Epithelial cell of umbilical artery (primary cell): Measurements from ENCODE around the gene XAF1. TPM values are rescaled to one million over a fixed set of nuclear protein-coding genes. Genes with fewer than 3 reads are reported as not detected.

Source experiments
- total RNA-seq: library from RNA; depleted of rRNA; stranded (reverse); fragments of >200 nt; gene quantifications from 2 replicates; pipeline ENCODE4 v1.2.3, GENCODE V29; 2014

XAF1 gene, protein sequence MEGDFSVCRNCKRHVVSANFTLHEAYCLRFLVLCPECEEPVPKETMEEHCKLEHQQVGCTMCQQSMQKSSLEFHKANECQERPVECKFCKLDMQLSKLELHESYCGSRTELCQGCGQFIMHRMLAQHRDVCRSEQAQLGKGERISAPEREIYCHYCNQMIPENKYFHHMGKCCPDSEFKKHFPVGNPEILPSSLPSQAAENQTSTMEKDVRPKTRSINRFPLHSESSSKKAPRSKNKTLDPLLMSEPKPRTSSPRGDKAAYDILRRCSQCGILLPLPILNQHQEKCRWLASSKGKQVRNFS
- 12.3 and 129 TPM in 2 replicates for total RNA-seq

DNA sequence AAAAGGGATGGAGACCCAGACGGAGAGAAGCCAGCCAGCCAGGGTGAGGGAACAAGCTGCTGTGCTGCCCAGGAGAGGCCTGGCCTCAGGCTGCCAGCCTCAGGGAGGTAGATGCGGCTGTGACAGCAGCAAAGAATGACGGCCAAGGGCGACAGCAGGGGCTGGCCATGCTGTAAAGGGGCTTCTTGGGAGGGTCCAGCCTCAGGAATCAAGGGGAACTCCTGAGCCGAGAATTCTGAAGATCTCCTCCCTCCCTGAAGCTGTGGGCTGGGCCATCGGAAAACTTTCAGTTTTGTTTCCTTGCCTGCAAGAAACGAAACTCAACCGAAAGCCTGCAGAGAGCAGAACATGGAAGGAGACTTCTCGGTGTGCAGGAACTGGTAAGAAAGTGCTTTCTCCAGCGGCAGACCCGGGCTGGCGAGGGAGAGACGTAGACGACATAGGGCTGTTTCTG is at the start of gene XAF1:
Gene XAF1, plus strand, starts transcription at position 316 of the 454 bp plus-strand sequence. Its CDS starts 33 bp downstream, at position 349.

DNA sequence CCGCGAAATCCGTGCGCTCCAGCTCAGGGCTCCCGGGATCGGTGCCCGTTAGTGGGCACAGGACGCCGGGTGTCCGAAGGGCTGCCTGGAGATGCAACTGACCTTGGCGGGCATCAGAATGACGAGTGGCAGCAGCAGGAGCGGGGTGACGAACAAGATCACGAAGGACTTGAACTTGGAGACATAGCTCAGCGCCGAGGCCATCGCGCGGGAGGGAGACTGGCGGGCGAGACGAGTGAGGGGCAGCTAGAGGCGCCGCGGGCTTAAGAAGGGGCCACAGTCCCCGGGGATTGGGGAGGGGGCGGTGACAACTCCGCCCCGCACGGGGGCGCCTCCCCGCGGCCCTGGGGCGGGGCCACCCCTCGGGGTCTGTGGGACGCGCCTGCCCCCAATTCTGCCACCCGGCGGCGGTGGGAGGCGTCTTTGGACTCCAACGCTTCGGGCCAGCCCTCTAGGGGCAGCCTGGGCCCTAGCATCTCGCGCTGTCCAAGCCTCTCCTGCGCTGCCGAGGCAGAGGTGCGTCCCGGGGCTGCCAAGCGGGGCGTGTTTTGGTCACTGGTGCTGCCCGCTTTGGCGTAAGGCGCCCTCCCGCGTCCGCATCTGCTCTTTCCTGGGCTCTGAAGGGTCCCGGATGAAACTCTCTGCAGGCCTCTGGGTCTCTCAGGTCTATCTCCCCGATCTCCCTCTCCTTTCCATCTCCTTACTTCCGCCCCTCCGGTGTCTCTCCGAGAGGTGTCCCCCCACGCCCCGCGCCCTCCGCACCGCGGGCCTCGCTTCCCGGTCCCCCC is 42.5 kb upstream of the XAF1 start, which contains the start of gene SLC13A5:
Gene SLC13A5, minus strand, starts transcription at position 240 of the 788 bp plus-strand sequence. Its CDS starts 36 bp downstream, at position 204.

DNA sequence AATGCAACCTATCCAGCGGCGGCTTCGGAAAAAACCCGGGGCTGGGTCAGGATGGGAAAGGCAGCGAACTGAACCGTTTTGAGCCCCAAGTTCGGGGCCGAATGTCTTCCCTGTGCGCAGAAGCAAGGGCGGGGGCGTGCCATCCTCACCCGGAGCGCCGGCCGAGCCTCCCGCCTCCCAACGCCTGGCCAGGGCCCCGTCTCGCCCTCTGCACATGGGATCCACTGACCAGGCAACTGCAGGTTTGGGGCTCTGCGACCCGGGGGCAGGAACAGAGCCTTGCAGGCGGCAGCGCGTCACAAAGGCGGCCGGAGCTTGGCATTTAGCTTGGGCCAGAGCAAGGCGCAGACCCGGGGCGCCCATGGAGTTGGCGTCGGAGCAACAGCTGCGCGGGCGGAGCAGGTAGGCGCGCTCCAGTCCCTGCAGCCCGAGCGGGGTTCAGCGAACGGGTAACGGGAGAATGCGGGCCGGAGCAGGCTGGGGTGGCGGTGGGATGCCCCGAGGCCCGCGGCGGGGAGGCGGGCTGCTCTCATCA is 20.1 kb downstream of the XAF1 start, which contains the start of gene FBXO39:
Gene FBXO39, plus strand, starts transcription at position 345 of the 535 bp plus-strand sequence. CDS start 3,654 bp downstream, outside the sequence.

Other genes starting within 250 kb of the XAF1 start
- 0.15 and 0.32 TPM in 2 replicates for gene PITPNM3, start 199.5 kb upstream of the XAF1 start, total RNA-seq
- gene KIAA0753, start 115.3 kb upstream of the XAF1 start, total RNA-seq, result 5.5 and 8.5 TPM in 2 replicates
- 138 and 237 TPM in 2 replicates for gene TXNDC17, start 115.0 kb upstream of the XAF1 start, total RNA-seq
- gene MED31, start 104.4 kb upstream of the XAF1 start, total RNA-seq, result 16.4 and 17.5 TPM in 2 replicates
- under 0.01 and 0.15 TPM in 2 replicates for gene C17orf100, start 104.3 kb upstream of the XAF1 start, total RNA-seq
- gene SLC13A5, start 42.7 kb upstream of the XAF1 start, total RNA-seq, result not detected in 2 replicates
- gene FBXO39, start 20.2 kb downstream of the XAF1 start, total RNA-seq, result 0.61 and 3.2 TPM in 2 replicates
- gene TEKT1, start 75.7 kb downstream of the XAF1 start, total RNA-seq, result not detected in 2 replicates
- not detected in 2 replicates for gene ALOX12, start 240.0 kb downstream of the XAF1 start, total RNA-seq